Spinal cord (tissue), 10 donors: ENCODE data around the gene IRF2. TPM values are rescaled to one million over a fixed set of nuclear protein-coding genes. Genes with fewer than 3 reads are reported as not detected.

Experiments
- DNase-seq, 6 donors: peaks; one replicate each; pipeline versions ENCODE4 v3.0.0 to v3.0.0-alpha.2; 2013 to 2015; ENCODE audit warnings: low spot score in 6 of 6, low read depth in 4 of 6
- H3K27ac ChIP-seq: one replicate; pipeline ENCODE4 v1.5.1; 2013; ENCODE audit warnings: low read depth, low read length, control low read depth
- H3K27me3 ChIP-seq: one replicate; pipeline ENCODE4 v1.6.1; 2013; ENCODE audit warnings: low read length; ENCODE audit not compliant: control insufficient read depth, insufficient read depth
- H3K36me3 ChIP-seq: one replicate; pipeline ENCODE4 v1.6.1; 2013; ENCODE audit warnings: low read length; ENCODE audit not compliant: control insufficient read depth, insufficient read depth
- H3K4me1 ChIP-seq: one replicate; pipeline ENCODE4 v1.6.1; 2013; ENCODE audit warnings: low read length; ENCODE audit not compliant: control insufficient read depth, insufficient read depth
- H3K4me3 ChIP-seq: one replicate; pipeline ENCODE4 v1.5.1; 2013; ENCODE audit warnings: low read depth, low read length, control low read depth
- H3K9me3 ChIP-seq: one replicate; pipeline ENCODE4 v1.6.1; 2013; ENCODE audit warnings: low read length; ENCODE audit not compliant: control insufficient read depth, insufficient read depth
- WGBS: methylation state at CpG from one replicate; pipeline ENCODE4 v1.1.5; 2013; ENCODE audit warnings: missing lambda C conversion rate; ENCODE audit not compliant: insufficient coverage; 5-methylcytosine and 5-hydroxymethylcytosine counted together
- polyA plus RNA-seq, 2 donors: library from polyadenylated mRNA; unstranded; fragments of 120-200 nt; gene quantifications; one replicate each; pipeline ENCODE4 v1.2.1, GENCODE V29; 2013; ENCODE audit not compliant: insufficient read length in 2 of 2
- total RNA-seq, 2 donors: library from RNA; depleted of rRNA in 1 of 2; stranded (reverse); fragments of 120-200 nt in 1 of 2; fragments of >200 nt in 1 of 2; gene quantifications; one replicate each; pipeline versions ENCODE4 v1.2.3 to v1.2.4, GENCODE V29; 2013 to 2014
- donor health status: healthy.

The IRF2 gene
- total and polyA plus RNA-seq, 4 donors, result 19.6 to 33.7 (median 24.6) TPM

DNA sequence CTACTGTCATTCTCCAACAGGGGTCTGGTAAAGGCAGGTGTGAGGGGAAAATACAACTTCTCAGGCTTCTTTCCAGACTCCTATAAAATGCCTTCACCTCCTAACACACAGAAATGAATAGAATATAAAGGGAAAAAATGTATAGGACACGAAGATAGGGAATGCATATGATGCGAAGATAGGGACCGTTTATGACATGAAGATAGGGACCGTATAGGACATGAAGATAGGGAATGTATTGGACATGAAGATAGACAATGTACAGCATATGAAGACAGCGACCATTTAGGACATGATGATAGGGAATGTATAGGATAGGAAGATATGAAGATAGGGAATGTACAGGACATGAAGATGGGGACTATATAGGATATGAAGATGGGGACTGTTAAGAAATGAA, 10.5 kb downstream of the IRF2 start:
- Histone ChIP-seq H3K4me3 (no peak overlapping the region), H3K27me3 (no peaks in the 10 kb centered on the region), H3K9me3 (no peaks in the 10 kb centered on the region), H3K36me3 (no peaks in the 10 kb centered on the region), H3K27ac (no peak overlapping the region), H3K4me1 (no peaks in the 10 kb centered on the region)
- no peak for DNase-seq
- WGBS, result 100% methylated on average over 5 of the region's 5 CpGs

DNA sequence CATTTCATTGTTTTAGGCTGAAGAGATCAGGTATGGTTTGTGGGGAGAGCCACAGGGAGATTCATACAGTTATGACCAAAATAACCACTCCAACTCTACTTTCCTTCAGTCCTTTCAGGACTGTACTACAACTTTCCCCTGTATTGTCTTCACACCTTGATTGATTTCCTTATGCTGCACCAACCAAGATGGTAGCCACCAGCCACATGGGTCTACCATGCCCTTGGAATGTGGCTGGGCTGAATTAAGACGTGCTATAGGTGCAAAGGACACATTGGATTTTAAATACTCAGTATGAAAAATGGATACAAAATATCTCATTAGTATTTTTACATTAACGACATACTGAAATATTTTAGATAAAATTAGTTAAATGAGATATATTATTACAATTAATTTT, 11.2 kb downstream of the IRF2 start:
- Histone ChIP-seq H3K27me3 (no peaks in the 10 kb centered on the region), H3K9me3 (no peaks in the 10 kb centered on the region), H3K27ac (no peak overlapping the region), H3K4me1 (no peaks in the 10 kb centered on the region), H3K4me3 (no peak overlapping the region), H3K36me3 (no peaks in the 10 kb centered on the region)
- no CpG with 5 or more reads among the region's 2 CpGs for WGBS
- no peak for DNase-seq

DNA sequence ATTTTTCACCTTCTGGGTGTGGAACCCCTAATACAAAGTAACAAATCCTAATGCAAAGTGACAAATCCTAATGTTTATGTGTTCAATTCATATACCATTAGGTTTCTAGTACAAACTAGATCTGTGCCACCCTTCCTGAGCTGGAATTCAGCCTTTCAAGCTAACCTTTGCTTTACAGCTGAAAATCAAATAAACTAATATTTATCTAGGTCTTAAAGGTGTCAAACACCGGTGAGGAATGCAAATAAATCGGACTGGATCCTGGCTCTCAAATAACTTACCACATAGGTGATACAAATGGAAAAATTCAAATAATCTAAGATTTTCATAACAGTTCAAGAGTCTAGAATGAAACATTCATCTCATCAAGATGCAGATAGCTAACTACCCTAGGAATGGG, 11.6 kb downstream of the IRF2 start:
- no peaks in the 10 kb centered on the region for H3K9me3 ChIP-seq
- no peak overlapping the region for H3K27ac ChIP-seq
- H3K4me1 ChIP-seq, result peaks cover 4% of the 10 kb centered on the region
- no CpG with 5 or more reads among the region's 2 CpGs for WGBS
- no peak overlapping the region for H3K4me3 ChIP-seq
- DNase-seq, result no peak
- H3K27me3 ChIP-seq, result no peaks in the 10 kb centered on the region
- no peaks in the 10 kb centered on the region for H3K36me3 ChIP-seq

DNA sequence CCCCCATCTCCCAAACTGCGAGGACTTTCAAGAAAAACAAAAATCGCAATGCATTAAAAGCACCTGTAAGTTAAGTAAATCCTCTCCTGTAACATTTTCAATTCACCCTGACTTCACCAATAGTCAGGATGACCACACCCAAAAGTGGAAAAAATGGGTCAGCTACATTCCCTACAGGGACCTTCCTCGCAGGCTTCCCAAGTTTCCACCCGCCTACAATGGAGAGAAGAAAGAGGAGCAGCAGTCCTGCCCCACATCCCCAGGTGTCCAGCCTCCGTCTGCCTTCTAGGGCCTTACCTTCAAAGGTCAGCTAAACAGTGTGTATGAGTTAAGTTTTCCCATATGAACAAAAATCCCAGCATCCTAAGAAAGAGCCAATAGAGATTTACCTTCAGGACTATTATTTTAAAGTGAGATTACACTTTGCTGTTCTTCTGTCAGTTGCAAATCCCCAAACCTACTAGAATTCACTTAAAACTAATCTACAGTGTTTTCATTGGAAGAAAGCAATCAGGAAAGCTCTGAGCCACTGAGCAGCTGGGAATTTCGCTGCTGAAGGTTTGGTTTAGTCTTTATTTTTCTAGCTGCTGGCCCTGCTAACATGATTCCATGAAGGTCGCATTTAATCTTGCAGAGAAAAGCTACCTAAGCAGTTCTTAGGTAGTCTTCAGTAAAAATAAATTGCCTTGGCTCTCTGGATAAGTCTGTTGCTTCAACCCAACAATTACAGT, 12.5 kb downstream of the IRF2 start:
- DNase-seq, result peak in 1 of 6 donors; percentile 62
- 90% methylated on average over 2 of the region's 7 CpGs for WGBS
- H3K36me3 ChIP-seq, result peaks cover under 1% of the 10 kb centered on the region
- no peak overlapping the region for H3K4me3 ChIP-seq
- H3K27me3 ChIP-seq, result no peaks in the 10 kb centered on the region
- peaks cover 8% of the 10 kb centered on the region for H3K4me1 ChIP-seq
- H3K9me3 ChIP-seq, result no peaks in the 10 kb centered on the region
- peak overlapping the region; percentile 50 for H3K27ac ChIP-seq

DNA sequence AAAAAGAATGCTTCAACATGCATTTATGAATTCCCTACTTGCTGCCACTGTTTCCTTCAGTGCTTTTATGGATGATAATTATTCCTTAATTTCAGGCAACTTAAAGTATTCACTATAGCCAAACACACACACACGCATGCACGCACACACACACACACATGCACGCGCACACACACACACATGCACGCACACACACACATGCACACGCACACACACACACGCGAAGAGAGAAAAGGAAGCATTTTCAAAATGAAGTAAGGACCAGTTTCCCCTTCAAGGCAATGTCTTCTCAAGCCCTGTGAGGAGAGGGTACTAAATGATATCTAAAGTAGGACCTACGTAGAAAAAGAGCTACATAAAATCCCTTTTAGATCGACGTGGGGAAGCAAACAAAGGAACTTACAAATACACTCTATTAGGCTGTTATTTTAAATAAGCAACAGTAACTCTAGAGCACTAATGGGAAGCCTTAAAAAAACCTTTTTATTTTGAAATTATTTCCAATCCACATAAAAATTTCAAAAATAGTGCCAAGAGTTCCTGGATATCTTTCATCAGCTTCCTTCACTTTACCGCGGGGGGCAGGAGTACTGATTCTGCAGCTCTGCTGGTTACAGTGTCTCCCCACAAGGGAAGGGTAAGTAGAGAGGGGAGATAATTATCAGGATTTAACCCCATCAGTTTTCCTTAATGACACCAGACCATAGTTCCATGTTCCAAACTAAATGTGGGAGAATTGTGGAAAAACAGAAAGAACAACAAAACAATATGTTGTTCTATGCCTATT, 13.7 kb downstream of the IRF2 start:
- WGBS, result no CpG with 5 or more reads among the region's 13 CpGs

DNA sequence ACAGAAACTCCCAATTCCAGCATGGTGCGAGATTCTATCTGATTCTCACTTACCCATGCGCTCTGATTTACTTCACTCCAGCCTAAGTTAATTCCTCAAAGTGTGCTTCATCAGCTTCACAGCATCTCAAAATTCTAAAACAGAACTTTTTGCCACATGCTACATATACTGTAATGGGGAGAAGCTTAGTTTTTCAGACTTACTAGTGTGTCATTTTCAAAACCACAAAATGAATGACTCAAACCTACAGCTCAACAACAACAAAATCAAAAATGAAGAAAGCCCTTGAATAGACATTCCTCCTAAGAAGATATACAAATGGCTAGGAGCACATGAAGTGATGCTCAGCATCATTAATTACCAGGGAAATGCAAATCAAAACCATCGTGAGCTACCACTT, 14.9 kb downstream of the IRF2 start:
- Histone ChIP-seq H3K4me3 (no peak overlapping the region), H3K27me3 (no peaks in the 10 kb centered on the region), H3K27ac (no peak overlapping the region), H3K36me3 (peaks cover 7% of the 10 kb centered on the region), H3K9me3 (no peaks in the 10 kb centered on the region), H3K4me1 (peaks cover 8% of the 10 kb centered on the region)
- no peak for DNase-seq
- 93% methylated on average over 2 of the region's 3 CpGs for WGBS

More for the DNA sequence above, 13.7 kb downstream of the IRF2 start:
- DNase-seq, result no peak
- Histone ChIP-seq H3K27ac (no peak overlapping the region), H3K4me1 (peaks cover 8% of the 10 kb centered on the region), H3K9me3 (no peaks in the 10 kb centered on the region), H3K4me3 (no peak overlapping the region), H3K36me3 (peaks cover 7% of the 10 kb centered on the region), H3K27me3 (no peaks in the 10 kb centered on the region)

DNA sequence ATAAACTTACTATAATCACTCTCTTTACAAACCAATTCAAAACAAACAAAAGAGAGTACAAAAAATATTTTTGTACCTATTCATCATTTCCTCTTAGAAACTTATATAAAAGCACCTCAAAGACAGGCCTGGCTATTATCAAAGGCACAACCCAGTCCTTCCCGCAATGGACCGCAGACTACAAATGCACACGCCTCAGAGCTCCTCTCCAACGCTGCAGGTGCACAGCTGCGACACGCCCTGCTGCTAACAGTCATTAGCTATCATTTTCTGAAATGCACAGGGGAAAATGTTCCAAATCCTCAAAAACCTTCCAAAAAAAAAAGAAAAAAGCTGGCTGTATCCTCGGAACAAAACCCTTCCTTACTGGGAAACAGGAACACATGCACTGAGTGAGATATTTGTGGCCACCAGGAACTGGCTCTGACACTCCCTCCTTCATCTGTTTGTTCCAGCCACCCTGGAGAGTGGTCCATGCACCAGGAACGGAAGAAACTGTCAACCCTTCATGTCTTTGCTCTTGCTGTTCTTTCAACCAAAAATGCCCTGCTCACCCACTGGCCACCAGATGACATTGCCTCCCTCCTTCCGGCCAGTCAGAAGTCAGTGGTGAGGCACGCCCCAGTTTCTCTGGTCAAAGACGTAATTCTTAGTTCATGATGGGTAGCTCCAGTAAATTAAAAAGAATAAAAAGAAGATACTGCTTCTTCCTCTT, 16.7 kb downstream of the IRF2 start:
- H3K4me1 ChIP-seq, result peaks cover 8% of the 10 kb centered on the region
- H3K27me3 ChIP-seq, result no peaks in the 10 kb centered on the region
- H3K9me3 ChIP-seq, result no peaks in the 10 kb centered on the region
- DNase-seq, result no peak
- no peak overlapping the region for H3K4me3 ChIP-seq
- 84% methylated on average over 8 of the region's 11 CpGs for WGBS
- H3K27ac ChIP-seq, result peak overlapping the region; percentile 12
- H3K36me3 ChIP-seq, result peaks cover 7% of the 10 kb centered on the region

DNA sequence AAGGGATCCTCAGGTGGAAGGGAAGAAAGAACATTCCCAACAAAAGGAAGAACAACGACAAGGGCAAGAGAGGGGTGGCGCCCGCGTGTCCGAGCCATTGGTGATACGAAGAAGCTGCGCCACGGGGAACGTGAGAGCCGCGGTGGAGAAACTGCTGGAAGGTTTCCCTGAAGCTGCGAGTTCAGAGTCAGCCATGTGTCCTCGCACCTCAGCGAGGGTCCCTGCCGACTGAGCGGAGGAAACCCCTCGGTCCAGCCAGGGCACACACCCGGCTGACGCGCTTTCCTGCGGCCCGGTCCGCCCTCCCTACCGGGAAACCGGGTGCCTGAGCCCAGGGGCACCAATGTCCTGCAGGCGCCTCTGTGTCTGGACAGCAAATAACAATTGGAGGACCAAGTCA, 18.0 kb downstream of the IRF2 start:
- no peaks in the 10 kb centered on the region for H3K9me3 ChIP-seq
- peaks cover 7% of the 10 kb centered on the region for H3K36me3 ChIP-seq
- WGBS, result 97% methylated on average over 26 of the region's 26 CpGs
- DNase-seq, result no peak
- no peak overlapping the region for H3K27ac ChIP-seq
- peaks cover 8% of the 10 kb centered on the region for H3K4me1 ChIP-seq
- no peak overlapping the region for H3K4me3 ChIP-seq
- no peaks in the 10 kb centered on the region for H3K27me3 ChIP-seq

DNA sequence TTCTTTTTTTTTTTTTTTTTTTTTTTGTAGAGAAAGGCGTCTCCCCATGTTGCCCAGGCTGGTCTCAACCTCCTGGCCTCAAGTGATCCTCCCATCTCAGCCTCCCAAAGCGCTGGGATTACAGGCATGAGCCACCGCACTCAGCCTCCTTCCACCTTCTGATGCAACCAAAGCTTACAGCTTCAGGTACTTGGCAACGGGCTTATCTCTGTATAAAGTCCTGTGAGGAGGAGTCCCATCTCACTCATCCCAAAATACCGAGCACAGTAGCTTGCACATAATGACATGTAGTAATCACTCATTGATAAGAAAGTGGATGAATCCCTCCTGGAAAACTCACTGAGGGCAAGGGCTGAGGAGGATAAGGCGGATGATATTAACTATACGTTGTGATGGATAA, 19.1 kb downstream of the IRF2 start:
- no peaks in the 10 kb centered on the region for H3K9me3 ChIP-seq
- DNase-seq, result no peak
- no peak overlapping the region for H3K4me3 ChIP-seq
- no CpG with 5 or more reads among the region's 7 CpGs for WGBS
- H3K4me1 ChIP-seq, result peaks cover 8% of the 10 kb centered on the region
- H3K36me3 ChIP-seq, result peaks cover 7% of the 10 kb centered on the region
- no peaks in the 10 kb centered on the region for H3K27me3 ChIP-seq
- no peak overlapping the region for H3K27ac ChIP-seq
